DMS114 treated with DMSO at 0.1 percent for 48 hours (cell line): ENCODE data around the gene RABL3.
"Not testable (repeated sequence)": the region's sequence is repeated elsewhere in the genome, so short reads cannot be mapped to it uniquely, and the experiment has no call there.

Experiments used
- DNase-seq: peaks from one replicate; lab custom pipeline; 2025; ENCODE audit not compliant: unreplicated experiment; lab: John Stamatoyannopoulos, UW

The RABL3 gene

GRCh38 chr3:120745466-120745865 is 3.1 kb upstream of the RABL3 start:
- no peak for DNase-seq

DNA sequence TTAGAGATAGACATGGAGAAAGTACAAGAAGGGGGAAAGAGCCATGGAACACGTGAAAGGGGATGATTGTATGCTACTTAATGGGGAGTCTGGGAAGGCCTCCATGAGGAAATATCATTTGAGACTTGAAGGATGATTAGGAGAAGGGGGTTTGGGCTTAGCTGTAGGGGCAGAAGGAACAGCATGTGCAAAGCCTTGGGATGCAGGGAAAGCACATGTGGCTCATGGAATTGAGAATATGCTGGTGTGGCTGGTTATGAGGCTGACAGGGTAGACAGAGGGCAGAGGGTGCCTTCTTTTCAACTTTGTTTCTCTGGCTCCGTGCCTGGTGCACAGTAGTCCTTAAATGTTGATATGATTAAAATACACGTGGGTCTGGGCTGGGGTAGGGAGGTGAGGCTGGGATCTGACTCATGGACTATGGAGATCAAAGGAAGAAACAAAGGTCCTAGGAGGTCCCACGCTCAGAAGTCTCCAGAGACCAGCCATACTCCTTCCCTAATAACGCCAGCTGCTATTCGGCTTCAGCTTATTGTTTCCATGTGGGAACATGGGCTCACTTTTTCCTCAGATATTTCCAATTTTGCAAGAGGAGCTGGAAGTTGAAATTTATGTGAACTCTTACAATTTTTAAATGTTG is 1.4 kb upstream of the RABL3 start:
- no peak for DNase-seq

- DNase-seq = no peak
Measured at GRCh38 chr3:120742849-120743365, 591 bp upstream of the RABL3 start.

DNA sequence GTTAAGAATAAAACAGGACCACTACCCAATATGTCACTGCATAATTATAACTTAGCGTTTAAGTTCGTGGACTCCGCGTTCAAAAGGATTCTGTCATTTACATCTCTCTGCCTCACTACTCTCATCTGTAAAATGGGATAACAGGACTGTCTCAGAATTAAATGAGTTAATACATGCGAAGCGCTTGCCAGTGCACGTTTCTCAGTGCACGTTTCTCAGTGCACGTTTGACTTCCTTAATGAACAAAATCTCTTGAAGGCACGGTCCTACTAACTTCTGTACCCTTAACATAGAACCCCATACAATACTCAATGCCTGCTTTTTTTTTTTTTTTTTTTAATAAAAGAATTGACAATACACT is 499 bp downstream of the RABL3 start:
- no peak for DNase-seq

GRCh38 chr3:120741320-120741719 is 996 bp downstream of the RABL3 start:
- DNase-seq = no peak

DNA sequence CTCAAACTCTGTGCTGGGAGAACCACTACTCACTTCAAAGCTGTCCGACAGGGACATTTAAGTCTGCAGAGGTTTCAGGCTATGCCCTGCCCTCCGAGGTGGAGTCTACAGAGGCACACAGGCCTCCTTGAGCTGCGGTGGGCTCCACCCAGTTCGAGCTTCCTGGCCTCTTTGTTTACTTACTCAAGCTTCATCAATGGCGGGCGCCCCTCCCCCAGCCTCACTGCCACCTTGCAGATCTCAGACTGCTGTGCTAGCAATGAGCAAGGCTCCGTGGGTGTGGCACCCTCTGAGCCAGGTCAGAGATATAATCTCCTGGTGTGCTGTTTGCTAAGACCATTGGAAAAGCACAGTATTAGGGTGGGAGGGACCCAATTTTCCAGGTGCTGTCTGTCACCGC is 4.3 kb downstream of the RABL3 start:
- DNase-seq = not testable (repeated sequence)

- no peak for DNase-seq
Measured at GRCh38 chr3:120730576-120731542, 11.5 kb downstream of the RABL3 start.

- no peak for DNase-seq
Measured at GRCh38 chr3:120726791-120727190, 15.5 kb downstream of the RABL3 start.

GRCh38 chr3:120719167-120719834 is 23.0 kb downstream of the RABL3 start:
- DNase-seq = not testable (repeated sequence)

DNA sequence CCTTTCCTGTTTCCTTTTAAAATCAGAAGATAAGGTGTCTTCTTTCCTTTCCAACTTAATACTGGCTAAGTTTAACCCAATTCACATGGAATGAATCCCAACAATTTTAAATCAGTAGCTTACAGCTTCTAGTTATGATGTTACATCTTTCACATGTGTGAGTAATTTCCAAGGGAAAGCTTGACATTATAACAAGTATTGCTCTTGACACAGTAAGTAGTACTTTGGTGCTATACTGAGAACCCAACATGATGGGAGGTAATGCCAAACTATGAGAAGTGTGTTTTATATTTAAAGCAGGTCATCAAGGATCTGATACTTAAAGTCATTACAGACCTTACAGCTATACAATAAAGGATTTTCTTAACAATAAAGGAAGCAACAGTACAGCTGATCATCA is 29.1 kb downstream of the RABL3 start:
- DNase-seq = no peak

DNA sequence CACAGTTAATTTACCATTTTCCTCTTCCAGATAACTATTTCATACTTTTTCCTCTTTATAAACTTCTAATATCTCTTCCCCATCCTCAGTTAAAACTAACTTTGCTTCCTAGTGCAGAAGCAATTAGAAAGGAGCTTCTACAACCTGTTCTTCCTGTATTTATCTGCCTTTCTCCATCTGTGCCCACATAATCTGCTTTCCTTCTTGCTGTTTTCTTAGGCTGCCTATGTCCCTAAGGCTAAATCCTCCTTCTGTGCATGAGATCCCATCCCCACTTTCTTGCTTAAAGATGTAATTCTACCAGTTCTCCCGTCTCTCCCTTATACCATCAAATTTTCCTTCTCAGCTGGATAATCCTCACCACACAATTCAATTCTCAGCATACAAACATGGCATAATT is 31.9 kb downstream of the RABL3 start:
- no peak for DNase-seq

DNA sequence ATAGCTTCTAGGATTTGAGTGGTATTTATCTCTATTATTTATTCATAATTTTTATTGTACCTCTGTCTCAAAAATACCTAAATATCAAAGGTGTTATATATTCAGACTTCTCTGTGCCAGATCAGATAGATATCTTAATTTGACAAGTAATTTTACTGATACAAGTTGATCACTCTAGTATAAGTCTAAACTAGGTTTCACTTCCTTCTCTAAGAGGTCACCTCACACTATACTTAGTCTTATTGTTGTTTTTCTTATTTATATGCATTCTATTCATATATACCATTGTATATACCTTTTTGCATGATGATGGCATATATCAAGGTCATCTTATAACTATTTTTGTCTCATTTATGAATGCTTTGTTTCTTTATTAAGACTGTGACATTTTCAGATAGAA is 33.9 kb downstream of the RABL3 start:
- no peak for DNase-seq

GRCh38 chr3:120706950-120707349 is 35.4 kb downstream of the RABL3 start:
- no peak for DNase-seq

- DNase-seq = no peak
Measured at GRCh38 chr3:120705884-120706582, 36.3 kb downstream of the RABL3 start.

- no peak for DNase-seq
Measured at GRCh38 chr3:120699333-120699732, 43.0 kb downstream of the RABL3 start.

DNA sequence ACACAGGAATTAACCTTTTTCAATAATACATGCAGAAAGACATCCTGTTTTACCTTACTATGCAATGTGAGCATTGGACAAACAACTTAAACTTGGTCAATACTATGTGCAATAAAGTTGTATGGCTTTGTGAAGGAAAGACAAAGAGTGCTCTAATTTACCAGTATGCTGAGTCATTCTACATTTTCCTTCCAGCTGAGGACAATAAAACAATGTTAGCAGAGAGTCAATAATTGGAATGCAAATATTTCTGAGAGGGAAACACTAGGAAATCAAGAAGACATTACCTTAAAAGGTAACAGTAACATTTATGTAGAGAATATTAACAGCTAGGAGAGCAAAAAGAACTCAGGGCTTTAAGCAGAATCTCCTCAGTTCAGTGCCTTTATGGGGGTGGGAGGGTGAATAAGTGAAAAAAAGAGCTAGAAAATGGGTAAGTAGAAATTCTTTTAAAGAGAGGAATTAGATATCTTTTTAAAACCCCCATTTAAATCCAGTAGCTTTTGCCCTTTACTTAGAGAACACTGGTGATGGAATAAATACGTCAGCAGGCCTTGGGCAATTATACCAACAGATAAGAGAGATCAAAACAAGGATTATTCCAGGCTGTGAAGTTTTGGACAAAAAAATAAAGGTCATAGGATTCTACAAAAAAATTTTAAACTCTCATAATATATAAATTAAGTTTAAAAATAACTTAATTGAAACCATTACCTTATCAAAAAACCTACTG is 48.7 kb downstream of the RABL3 start:
- DNase-seq = no peak

DNA sequence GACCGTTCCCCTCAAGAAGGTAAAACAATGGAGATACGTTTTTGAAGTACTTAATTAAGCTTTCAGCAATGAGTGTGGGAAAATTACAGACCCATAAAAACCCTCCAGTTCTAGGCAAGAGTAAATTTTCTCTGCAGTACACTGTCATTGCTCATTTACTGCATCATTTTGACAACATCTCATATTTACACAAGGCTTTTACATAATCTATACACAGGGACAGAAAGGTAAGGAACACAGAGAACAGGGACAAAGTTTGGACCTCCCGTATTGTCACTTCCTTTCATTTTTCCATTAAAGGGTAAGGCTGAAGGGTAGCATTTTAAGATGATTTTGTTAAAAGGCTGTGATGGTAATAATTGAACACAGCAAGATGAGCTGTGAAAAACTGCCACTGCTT is 52.9 kb downstream of the RABL3 start:
- DNase-seq = no peak

DNA sequence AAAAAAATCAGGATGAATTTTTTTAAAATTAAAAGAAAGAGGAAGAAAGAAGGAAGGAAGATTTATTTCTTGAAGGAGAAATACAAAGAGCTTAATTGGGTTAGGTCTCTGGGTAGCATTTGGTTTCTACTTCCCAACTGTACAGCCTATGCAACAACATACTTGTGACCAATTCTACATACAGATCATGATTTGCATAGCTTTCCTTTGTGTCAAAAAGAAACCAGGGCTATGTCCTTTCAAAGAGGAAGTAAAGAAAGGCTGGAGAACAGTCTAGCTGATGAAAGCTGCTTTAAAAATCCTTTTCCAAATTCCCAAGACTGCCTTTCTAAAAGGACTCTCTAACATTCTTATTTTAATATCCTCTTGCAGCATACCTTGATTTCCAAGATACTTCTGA is 54.2 kb downstream of the RABL3 start:
- no peak for DNase-seq

DNA sequence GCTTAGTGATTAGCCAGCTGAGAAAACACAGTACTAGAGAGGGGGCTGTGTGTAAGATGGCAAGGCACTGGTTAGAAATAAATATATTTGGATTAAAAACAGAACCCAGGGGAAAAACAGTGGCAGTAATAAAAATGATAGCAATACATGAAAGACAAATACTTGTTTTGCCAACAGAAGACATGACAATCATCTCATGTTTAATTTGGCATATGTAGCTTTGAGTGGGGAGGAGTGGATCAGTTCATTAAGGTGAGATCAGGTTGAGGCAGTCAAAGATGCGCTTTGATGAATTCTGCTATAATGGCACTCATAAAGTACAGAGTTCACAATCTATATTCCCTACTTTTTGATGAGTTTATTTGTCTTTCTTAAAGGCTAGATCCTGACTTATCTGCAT is 56.9 kb downstream of the RABL3 start:
- no peak for DNase-seq

DNA sequence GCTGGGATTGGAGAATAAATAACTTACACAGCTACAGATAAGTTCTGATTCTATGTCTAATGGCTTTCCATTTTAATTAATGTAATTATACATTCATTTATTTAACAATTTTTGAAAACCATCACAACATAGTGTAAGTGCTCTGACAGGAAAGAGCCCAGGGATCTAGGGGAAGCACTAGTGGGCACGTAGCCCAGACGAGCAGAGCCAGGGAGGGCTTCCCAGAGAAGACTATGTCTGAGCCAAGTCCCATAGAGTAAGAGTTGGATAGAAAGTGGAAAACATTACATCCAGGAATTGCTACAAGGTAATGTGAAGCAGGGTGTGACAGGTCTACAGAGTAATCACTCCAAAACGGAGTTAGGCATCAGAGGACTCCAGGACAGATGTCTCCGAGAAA is 57.4 kb downstream of the RABL3 start:
- no peak for DNase-seq
